ENCODE results near the gene NAT9. TPM values are rescaled to one million over a fixed set of nuclear protein-coding genes. Genes with fewer than 3 reads are reported as not detected.
A peak's percentile ranks its signal among the peaks of the same experiment; 100 is the strongest.

NAT9 gene
- total RNA-seq, 6 experiments from 2014 or later, result 10.0 to 23.0 (median 16.3) TPM

- WGBS (ENCODE audit: insufficient coverage, low coverage, low lambda C conversion rate, missing lambda C conversion rate), result 53% methylated on average over 2 of the region's 2 CpGs
- H3K36me3 ChIP-seq, result no peaks in the 10 kb centered on the region
- no peak for ATAC-seq
- DNase-seq, result no peak
- H3K27me3 ChIP-seq, result no peaks in the 10 kb centered on the region
- H3K4me3 ChIP-seq, result no peak overlapping the region
- intact Hi-C loops (cut with DNase I), result loop anchor here in 1 of 2 donors (5.0 to 10.0 kb wide), 2 partner anchors 44 to 121 kb away; no protein-coding TSS in a partner anchor
- H3K4me1 ChIP-seq, result peaks cover 0 to 16% (median 8%) of the 10 kb centered on the region in 4 donors
- no peak for TF ChIP-seq POLR2A (IDR thresholded peaks at IDR 0.05)
- no peak for TF ChIP-seq CTCF (IDR thresholded peaks at IDR 0.05)
- H3K9me3 ChIP-seq, result no peaks in the 10 kb centered on the region
- no peak overlapping the region for H3K27ac ChIP-seq
Observed at GRCh38 chr17:74743755-74744154, 32.4 kb downstream of the NAT9 start.

GRCh38 chr17:74742978-74743545 lies 33.1 kb downstream of the NAT9 start:
- Histone ChIP-seq H3K4me1 (peaks cover 0 to 22% (median 11%) of the 10 kb centered on the region in 4 donors), H3K9me3 (no peaks in the 10 kb centered on the region), H3K36me3 (no peaks in the 10 kb centered on the region), H3K27ac (no peak overlapping the region), H3K4me3 (no peak overlapping the region), H3K27me3 (no peaks in the 10 kb centered on the region)
- intact Hi-C loops (cut with DNase I), result loop anchor here in 1 of 2 donors (5.0 to 10.0 kb wide), 2 partner anchors 44 to 122 kb away; no protein-coding TSS in a partner anchor
- no CpG with 5 or more reads among the region's 9 CpGs for WGBS (ENCODE audit: insufficient coverage, low coverage, low lambda C conversion rate, missing lambda C conversion rate)
- no peak for TF ChIP-seq CTCF (IDR thresholded peaks at IDR 0.05)
- TF ChIP-seq POLR2A (IDR thresholded peaks at IDR 0.05), result no peak
- ATAC-seq (no peak), DNase-seq (no peak)

GRCh38 chr17:74742153-74742515 lies 34.0 kb downstream of the NAT9 start:
- intact Hi-C loops (cut with DNase I), result loop anchor here in 1 of 2 donors (5.0 to 10.0 kb wide), 2 partner anchors 45 to 123 kb away; no protein-coding TSS in a partner anchor
- H3K27me3 ChIP-seq, result no peaks in the 10 kb centered on the region
- TF ChIP-seq CTCF (IDR thresholded peaks at IDR 0.05) (no peak), POLR2A (IDR thresholded peaks at IDR 0.05) (no peak)
- DNase-seq, result peak in 1 of 3 donors; percentile 68
- no peak overlapping the region for H3K4me3 ChIP-seq
- H3K4me1 ChIP-seq, result peaks cover 0 to 23% (median 8%) of the 10 kb centered on the region in 4 donors
- H3K36me3 ChIP-seq, result no peaks in the 10 kb centered on the region
- WGBS (ENCODE audit: insufficient coverage, low coverage, low lambda C conversion rate, missing lambda C conversion rate), result 27% methylated on average over 2 of the region's 4 CpGs
- H3K27ac ChIP-seq, result no peak overlapping the region
- no peaks in the 10 kb centered on the region for H3K9me3 ChIP-seq
- no peak for ATAC-seq

- H3K4me3 ChIP-seq, result no peak overlapping the region
- H3K27ac ChIP-seq, result no peak overlapping the region
- H3K36me3 ChIP-seq, result no peaks in the 10 kb centered on the region
- DNase-seq (peak in 1 of 3 donors; percentile 30), ATAC-seq (no peak)
- 84% methylated on average over 5 of the region's 17 CpGs for WGBS (ENCODE audit: insufficient coverage, low coverage, low lambda C conversion rate, missing lambda C conversion rate)
- H3K27me3 ChIP-seq, result no peaks in the 10 kb centered on the region
- peaks cover 0 to 27% (median 10%) of the 10 kb centered on the region in 4 donors for H3K4me1 ChIP-seq
- intact Hi-C loops (cut with DNase I), result loop anchor here in 1 of 2 donors (5.0 to 10.0 kb wide), 2 partner anchors 46 to 124 kb away; no protein-coding TSS in a partner anchor
- H3K9me3 ChIP-seq, result no peaks in the 10 kb centered on the region
- TF ChIP-seq CTCF (IDR thresholded peaks at IDR 0.05), result no peak
- no peak for TF ChIP-seq POLR2A (IDR thresholded peaks at IDR 0.05)
Observed at GRCh38 chr17:74740641-74741387, 35.3 kb downstream of the NAT9 start.

Measured in right lobe of liver (tissue), 6 donors.